Kidney epithelial cell (primary cell): ENCODE measurements around the gene ACTR10. TPM values are rescaled to one million over a fixed set of nuclear protein-coding genes. Genes with fewer than 3 reads are reported as not detected.

Experiments used
- DNase-seq: peaks from one replicate; pipeline ENCODE4 v3.0.0-alpha.2; 2010; ENCODE audit warnings: low read depth
- H3K27me3 ChIP-seq: 2 replicates; pipeline ENCODE4 v1.6.0; 2011; ENCODE audit warnings: low read length; ENCODE audit not compliant: control insufficient read depth, insufficient read depth
- H3K36me3 ChIP-seq: 2 replicates; pipeline ENCODE4 v1.5.1; 2011; ENCODE audit warnings: low read length; ENCODE audit not compliant: control insufficient read depth, insufficient read depth
- H3K4me3 ChIP-seq: 2 replicates; pipeline ENCODE4 v1.5.1; 2011; ENCODE audit warnings: low read depth, mild to moderate bottlenecking, control low read depth, low read length
- total RNA-seq: library from RNA; depleted of rRNA; stranded (reverse); fragments of >200 nt; gene quantifications from 2 replicates; pipeline ENCODE4 v1.2.3, GENCODE V29; 2015
- TF ChIP-seq, protein P1 (sequence below): IDR thresholded peaks from 2 replicates; pipeline ENCODE4 v1.5.1; 2011; ENCODE audit warnings: mild to moderate bottlenecking, moderate library complexity, low read length, control low read depth, inconsistent platforms; ENCODE audit not compliant: insufficient read depth, poor library complexity, severe bottlenecking

ACTR10 gene
- total RNA-seq, 1 donor from 2014 or later: 83.6 TPM

DNA sequence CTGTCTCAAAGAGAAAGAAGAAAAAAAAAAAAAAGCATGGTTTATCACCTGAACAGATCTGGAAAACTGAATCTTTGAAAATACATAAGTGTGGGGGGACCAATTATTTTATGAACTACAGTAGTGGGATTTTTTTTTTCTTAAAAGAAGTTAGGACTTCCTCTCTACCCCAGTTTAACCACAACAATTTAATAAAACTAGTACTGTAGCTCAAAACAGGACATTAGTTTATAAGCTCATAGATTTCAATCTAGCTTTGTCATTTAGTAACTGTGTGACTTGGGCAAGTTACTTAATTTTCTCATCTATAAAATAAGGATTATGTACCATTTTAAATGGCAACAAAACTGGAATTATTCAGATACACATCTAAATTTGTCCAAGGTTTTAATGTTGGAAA, 74.9 kb downstream of the ACTR10 start:
- TF ChIP-seq, protein P1, sequence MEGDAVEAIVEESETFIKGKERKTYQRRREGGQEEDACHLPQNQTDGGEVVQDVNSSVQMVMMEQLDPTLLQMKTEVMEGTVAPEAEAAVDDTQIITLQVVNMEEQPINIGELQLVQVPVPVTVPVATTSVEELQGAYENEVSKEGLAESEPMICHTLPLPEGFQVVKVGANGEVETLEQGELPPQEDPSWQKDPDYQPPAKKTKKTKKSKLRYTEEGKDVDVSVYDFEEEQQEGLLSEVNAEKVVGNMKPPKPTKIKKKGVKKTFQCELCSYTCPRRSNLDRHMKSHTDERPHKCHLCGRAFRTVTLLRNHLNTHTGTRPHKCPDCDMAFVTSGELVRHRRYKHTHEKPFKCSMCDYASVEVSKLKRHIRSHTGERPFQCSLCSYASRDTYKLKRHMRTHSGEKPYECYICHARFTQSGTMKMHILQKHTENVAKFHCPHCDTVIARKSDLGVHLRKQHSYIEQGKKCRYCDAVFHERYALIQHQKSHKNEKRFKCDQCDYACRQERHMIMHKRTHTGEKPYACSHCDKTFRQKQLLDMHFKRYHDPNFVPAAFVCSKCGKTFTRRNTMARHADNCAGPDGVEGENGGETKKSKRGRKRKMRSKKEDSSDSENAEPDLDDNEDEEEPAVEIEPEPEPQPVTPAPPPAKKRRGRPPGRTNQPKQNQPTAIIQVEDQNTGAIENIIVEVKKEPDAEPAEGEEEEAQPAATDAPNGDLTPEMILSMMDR: no peak
- DNase-seq: no peak
- no peaks in the 10 kb centered on the region for H3K36me3 ChIP-seq
- no peak overlapping the region for H3K4me3 ChIP-seq
- no peaks in the 10 kb centered on the region for H3K27me3 ChIP-seq

DNA sequence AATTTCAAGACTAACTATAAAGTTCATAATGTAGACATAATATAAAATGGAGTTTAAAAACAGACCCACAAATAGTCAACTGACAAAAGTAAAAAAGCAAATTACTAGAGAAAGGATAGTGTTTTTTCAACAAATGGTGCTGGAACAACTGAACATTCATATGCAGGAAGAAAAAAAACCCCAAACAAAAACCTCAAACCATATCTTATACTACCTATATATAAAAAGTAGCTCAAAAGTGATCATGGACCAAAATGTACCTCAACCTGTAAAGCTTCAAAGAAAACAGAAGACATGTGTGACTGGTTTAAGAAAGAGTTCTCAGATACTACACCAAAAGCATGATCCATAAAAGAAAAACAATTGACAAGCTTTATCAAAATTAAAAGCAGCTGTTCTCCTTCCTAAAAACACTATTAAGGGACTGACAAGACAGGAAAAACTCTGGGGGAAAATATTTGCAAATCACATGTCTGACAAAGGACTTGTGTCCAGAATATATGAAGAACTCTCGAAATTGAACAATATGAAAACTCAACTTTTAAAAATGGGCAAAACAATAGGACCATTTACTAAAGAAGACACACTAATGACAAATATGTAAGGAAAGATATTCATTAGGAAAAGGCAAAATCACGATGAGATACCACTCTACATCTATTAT, 75.7 kb downstream of the ACTR10 start:
- DNase-seq: no peak
- Histone ChIP-seq H3K36me3 (no peaks in the 10 kb centered on the region), H3K27me3 (no peaks in the 10 kb centered on the region), H3K4me3 (no peak overlapping the region)
- TF ChIP-seq, protein P1: no peak

DNA sequence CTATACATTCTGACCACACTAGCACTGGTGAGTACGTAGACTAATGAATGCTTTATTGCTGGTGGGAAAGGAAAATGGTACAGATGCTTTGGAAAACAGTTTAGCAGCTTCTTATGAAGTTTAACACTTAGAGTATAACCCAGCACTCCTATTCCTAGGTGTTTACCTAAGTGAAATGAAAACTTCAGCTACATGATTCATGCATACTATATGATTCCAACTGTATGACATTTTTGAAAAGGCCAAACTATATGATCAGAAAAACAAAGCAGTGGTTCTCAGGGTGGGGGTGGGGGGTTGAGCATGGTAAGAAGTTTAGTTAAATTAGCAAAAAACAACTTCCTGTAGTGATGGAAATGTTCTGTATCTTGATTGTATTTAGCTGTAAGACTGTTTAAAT, 76.3 kb downstream of the ACTR10 start:
- no peak for DNase-seq
- Histone ChIP-seq H3K36me3 (no peaks in the 10 kb centered on the region), H3K27me3 (no peaks in the 10 kb centered on the region), H3K4me3 (no peak overlapping the region)
- TF ChIP-seq, protein P1: no peak

DNA sequence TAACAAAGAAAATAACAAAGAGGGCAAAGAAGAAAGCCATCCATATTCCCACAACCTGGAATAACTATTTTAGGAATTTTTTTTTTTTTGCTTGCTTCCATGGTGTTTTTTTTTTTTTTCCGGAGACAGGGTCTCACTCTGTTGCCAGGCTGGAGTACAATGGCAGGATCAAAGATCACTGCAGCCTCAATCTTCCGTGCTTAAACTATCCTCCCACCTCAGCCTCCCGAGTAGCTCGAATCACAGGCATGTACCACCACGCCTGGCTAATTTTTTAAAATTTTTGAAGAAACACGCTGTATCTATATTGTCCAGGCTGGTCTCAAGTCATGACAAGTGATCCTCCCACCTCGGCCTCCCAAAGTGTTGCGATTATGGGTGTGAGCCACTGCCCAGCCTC, 78.2 kb downstream of the ACTR10 start:
- DNase-seq: no peak

DNA sequence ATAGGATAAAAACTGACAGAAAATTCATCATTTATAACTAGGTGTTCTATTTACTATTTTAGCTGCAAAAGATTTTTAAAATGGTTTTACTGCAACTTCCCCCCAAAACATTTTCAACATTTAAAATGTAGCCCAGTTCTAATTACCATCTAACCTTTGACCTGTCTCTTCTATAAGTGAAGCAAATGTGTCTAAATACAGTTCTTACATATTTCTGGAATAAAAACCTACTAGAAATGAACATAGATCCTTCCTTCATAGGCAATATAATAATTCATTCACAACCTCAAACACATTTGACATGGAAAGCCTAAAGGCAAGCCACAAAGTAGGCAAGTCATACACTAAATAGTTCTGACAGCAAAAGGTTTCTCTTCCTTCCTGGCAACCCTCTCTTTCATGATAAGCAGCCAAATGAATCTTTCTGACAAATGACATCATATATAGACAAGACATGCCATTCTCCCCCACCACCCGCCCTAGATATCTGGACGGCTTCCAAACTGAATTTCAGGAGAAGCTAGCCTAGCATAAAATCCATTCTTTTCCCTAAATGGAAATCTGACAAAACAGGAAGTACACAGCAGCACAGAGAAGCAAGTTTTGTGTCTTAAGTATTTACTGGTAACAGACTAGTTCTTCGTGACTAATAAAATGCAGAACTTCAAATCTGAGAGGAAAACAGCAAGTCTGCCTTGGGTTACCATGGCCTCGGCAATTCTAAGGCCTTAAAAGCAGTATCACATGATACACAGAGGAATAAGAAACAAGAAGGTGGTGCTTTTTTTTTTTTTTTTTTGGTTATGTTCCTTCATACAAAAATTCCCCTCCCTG, 81.2 kb downstream of the ACTR10 start:
- Histone ChIP-seq H3K27me3 (no peaks in the 10 kb centered on the region), H3K4me3 (no peak overlapping the region), H3K36me3 (no peaks in the 10 kb centered on the region)
- TF ChIP-seq, protein P1: no peak
- DNase-seq: peak; percentile 93

More for the DNA sequence above, 78.2 kb downstream of the ACTR10 start:
- no peaks in the 10 kb centered on the region for H3K36me3 ChIP-seq
- H3K4me3 ChIP-seq: no peak overlapping the region
- no peaks in the 10 kb centered on the region for H3K27me3 ChIP-seq
- TF ChIP-seq, protein P1: no peak
